Psoas muscle (tissue), 8 donors: ENCODE measurements around the gene CXCL12. TPM values are rescaled to one million over a fixed set of nuclear protein-coding genes. Genes with fewer than 3 reads are reported as not detected.

Experiments
- ATAC-seq, 4 donors: fragments of 200-7000 bp; cut with Tn5 transposase; one replicate each; pipeline ENCODE4 v1.9.1; 2020; ENCODE audit warnings: moderate library complexity in 3 of 4, mild to moderate bottlenecking in 2 of 4
- DNase-seq, 2 donors: peaks; one replicate each; pipeline ENCODE4 v3.0.0-alpha.2; 2020
- H3K27ac ChIP-seq: fragments of 200-600 bp; one replicate; pipeline ENCODE4 v1.8.0; 2022
- H3K27me3 ChIP-seq, 3 donors: fragments of 200-600 bp in 1 of 3; one replicate each; pipeline versions ENCODE4 v1.6.1 to v1.8.0; 2013 to 2022; ENCODE audit warnings: low read length in 2 of 3, mild to moderate bottlenecking in 2 of 3, moderate library complexity in 1 of 3; ENCODE audit not compliant: insufficient read depth in 3 of 3
- H3K36me3 ChIP-seq, 2 donors: fragments of 200-600 bp in 1 of 2; one replicate each; pipeline versions ENCODE4 v1.6.1 to v1.8.0; 2013 to 2022; ENCODE audit warnings: low read depth in 1 of 2, mild to moderate bottlenecking in 1 of 2, moderate library complexity in 1 of 2; ENCODE audit not compliant: insufficient read depth in 1 of 2
- H3K4me1 ChIP-seq: fragments of 200-600 bp; one replicate; pipeline ENCODE4 v1.8.0; 2022
- H3K4me3 ChIP-seq: fragments of 200-600 bp; one replicate; pipeline ENCODE4 v1.8.0; 2022; ENCODE audit warnings: mild to moderate bottlenecking
- H3K9me3 ChIP-seq: fragments of 200-600 bp; one replicate; pipeline ENCODE4 v1.8.0; 2022
- WGBS, 3 donors: extraction: QIAGEN DNeasy Blood & Tissue Kit; methylation state at CpG; one replicate each; pipeline versions ENCODE4 v1.1.6 to v1.1.7; 2013; 5-methylcytosine and 5-hydroxymethylcytosine counted together
- intact Hi-C, 2 donors: fragments of 100-400 bp; cut with DNase I; formaldehyde crosslinking; loops; one replicate each; pipeline versions ENCODE4 v1.11.0 to v1.14.2; 2022
- long read RNA-seq, 2 donors: library from polyadenylated mRNA; unstranded; transcript quantifications; one replicate each; pipeline ENCODE4 v2.0.0, GENCODE V29; 2021
- polyA plus RNA-seq, 3 donors: library from polyadenylated mRNA; stranded (reverse); fragments of 200-250 nt; gene quantifications; one replicate each; pipeline ENCODE4 v1.2.3, GENCODE V29; 2013
- total RNA-seq, 4 donors: library from RNA; stranded (reverse); fragmentation: NEBNext Ultra II Directional in 2 of 4; extraction: Animal tissue kit (Norgen Biotek cat#: 25700) in 2 of 4; gene quantifications; one replicate each; pipeline versions ENCODE4 v1.2.1 to v1.2.4, GENCODE V29; 2021 to 2023
- TF ChIP-seq, protein P1 (sequence below): fragments of 200-600 bp; IDR thresholded peaks from one replicate; pipeline ENCODE4 v1.8.0; 2022; ENCODE audit warnings: antibody characterized with exemption
- donor health status: healthy with polysubstance abuse.
- donor health status: DM: no; HTN: no; CAD: no; lungs with moderate emphysema.
- donor health status: Bipolar disorder and iron deficiency.
- donor health status: healthy.
- donor health status: DM: yes; HTN: yes; CAD: no.
- donor health status: DM: no; HTN: no; CAD: no.
- donor health status: DM: no; HTN: no; CAD: no.
- donor health status: DM: yes; HTN: yes; CAD: no.

The CXCL12 gene
- total RNA-seq (10 to 100 TPM; 24.4 to 84.4 (median 64.9) TPM), polyA plus RNA-seq (10 to 100 TPM; 16.1 to 40.4 (median 23.6) TPM)
- long read RNA-seq, donor 1, transcript CXCL12-201 (3 exons, 1,857 nt) = major isoform, 10 of 27 reads
- long read RNA-seq, donor 1, partial matches to known transcripts = 1 of 27 reads
- long read RNA-seq, donor 1, other reads (novel, unspliced or antisense) = 12 of 27 reads
- long read RNA-seq, donor 2, partial matches to known transcripts = 1 of 16 reads
- long read RNA-seq, donor 2, other reads (novel, unspliced or antisense) = 11 of 16 reads

- TF ChIP-seq, protein P1, sequence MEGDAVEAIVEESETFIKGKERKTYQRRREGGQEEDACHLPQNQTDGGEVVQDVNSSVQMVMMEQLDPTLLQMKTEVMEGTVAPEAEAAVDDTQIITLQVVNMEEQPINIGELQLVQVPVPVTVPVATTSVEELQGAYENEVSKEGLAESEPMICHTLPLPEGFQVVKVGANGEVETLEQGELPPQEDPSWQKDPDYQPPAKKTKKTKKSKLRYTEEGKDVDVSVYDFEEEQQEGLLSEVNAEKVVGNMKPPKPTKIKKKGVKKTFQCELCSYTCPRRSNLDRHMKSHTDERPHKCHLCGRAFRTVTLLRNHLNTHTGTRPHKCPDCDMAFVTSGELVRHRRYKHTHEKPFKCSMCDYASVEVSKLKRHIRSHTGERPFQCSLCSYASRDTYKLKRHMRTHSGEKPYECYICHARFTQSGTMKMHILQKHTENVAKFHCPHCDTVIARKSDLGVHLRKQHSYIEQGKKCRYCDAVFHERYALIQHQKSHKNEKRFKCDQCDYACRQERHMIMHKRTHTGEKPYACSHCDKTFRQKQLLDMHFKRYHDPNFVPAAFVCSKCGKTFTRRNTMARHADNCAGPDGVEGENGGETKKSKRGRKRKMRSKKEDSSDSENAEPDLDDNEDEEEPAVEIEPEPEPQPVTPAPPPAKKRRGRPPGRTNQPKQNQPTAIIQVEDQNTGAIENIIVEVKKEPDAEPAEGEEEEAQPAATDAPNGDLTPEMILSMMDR = no peak
- Histone ChIP-seq H3K36me3 (no peaks in the 10 kb centered on the region), H3K4me3 (peak within 1 kb of the TSS; percentile 74), H3K27ac (peak within 1 kb of the TSS; percentile 86), H3K9me3 (no peaks in the 10 kb centered on the region), H3K4me1 (peaks cover 40% of the 10 kb centered on the region), H3K27me3 (no peaks in the 10 kb centered on the region)
- intact Hi-C loops = loop anchor here (1.0 to 5.0 kb wide), 6 partner anchors 50 to 713 kb away; no protein-coding TSS in a partner anchor
- ATAC-seq (peak; percentile 2 to 26 (median 4)), DNase-seq (peak in 1 of 2 donors; percentile 66)
- 29 to 52% (median 51%) methylated on average over 37 to 74 of the region's 75 CpGs for WGBS, 3 donors
Measured at GRCh38 chr10:44385026-44385695, at the start of gene CXCL12. Gene CXCL12, minus strand, starts transcription at chr10:44385097. Its CDS starts 92 bp downstream, at chr10:44385005.

DNA sequence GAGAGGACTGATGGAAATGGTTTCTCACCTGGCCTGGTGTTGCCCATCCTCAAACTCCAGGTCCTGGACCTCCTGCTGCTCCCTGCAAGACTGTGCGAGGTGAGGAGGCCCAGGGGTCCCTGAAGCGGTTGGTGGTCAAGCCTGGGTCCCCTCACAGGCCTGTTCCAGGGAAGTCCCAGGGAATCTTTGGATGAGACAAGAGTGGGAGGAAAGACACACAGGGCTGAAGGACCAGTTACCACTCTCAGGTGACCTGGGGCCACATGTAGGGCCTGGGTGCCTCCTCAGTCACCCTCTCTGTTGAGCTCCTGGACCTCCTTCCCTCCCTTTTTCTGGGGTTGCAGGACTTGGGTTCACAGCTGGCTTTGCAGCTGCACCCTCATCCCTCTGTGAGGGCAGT, 42.6 kb upstream of the CXCL12 start:
- TF ChIP-seq, protein P1 = no peak
- H3K36me3 ChIP-seq = no peaks in the 10 kb centered on the region
- WGBS, 3 donors = 96 to 98% (median 97%) methylated on average over 2 of the region's 2 CpGs
- no peak for DNase-seq
- no peaks in the 10 kb centered on the region for H3K4me1 ChIP-seq
- intact Hi-C loops = no loop called here
- peaks cover 6% of the 10 kb centered on the region for H3K9me3 ChIP-seq
- ATAC-seq = no peak
- no peaks in the 10 kb centered on the region for H3K27me3 ChIP-seq
- H3K27ac ChIP-seq = no peak overlapping the region
- no peak overlapping the region for H3K4me3 ChIP-seq

DNA sequence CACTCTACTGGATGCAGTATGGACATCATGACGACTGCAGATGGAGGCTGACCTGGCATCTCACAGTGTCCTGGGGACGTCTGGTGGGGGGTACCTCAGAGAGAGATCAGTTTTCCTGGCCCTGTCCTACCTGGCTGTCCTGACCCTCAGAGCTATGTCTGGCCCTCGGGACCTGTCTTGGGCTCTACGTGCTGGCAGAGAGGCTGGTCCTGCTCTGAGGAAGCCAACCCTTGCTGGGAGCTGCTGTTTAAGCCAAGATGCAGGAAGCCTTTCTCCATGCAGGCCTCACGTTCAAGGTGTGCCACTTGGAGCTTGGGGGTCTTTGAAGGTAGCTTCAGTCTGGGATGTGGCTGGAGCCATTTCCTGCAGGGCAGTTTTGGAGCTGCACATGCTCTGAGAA, 42.1 kb upstream of the CXCL12 start:
- ATAC-seq = no peak
- TF ChIP-seq, protein P1 = no peak
- intact Hi-C loops = no loop called here
- H3K9me3 ChIP-seq = peaks cover 6% of the 10 kb centered on the region
- no peaks in the 10 kb centered on the region for H3K27me3 ChIP-seq
- H3K4me3 ChIP-seq = no peak overlapping the region
- DNase-seq = no peak
- 79 to 83% (median 83%) methylated on average over 5 of the region's 5 CpGs for WGBS, 3 donors
- H3K36me3 ChIP-seq = no peaks in the 10 kb centered on the region
- H3K27ac ChIP-seq = no peak overlapping the region
- no peaks in the 10 kb centered on the region for H3K4me1 ChIP-seq

DNA sequence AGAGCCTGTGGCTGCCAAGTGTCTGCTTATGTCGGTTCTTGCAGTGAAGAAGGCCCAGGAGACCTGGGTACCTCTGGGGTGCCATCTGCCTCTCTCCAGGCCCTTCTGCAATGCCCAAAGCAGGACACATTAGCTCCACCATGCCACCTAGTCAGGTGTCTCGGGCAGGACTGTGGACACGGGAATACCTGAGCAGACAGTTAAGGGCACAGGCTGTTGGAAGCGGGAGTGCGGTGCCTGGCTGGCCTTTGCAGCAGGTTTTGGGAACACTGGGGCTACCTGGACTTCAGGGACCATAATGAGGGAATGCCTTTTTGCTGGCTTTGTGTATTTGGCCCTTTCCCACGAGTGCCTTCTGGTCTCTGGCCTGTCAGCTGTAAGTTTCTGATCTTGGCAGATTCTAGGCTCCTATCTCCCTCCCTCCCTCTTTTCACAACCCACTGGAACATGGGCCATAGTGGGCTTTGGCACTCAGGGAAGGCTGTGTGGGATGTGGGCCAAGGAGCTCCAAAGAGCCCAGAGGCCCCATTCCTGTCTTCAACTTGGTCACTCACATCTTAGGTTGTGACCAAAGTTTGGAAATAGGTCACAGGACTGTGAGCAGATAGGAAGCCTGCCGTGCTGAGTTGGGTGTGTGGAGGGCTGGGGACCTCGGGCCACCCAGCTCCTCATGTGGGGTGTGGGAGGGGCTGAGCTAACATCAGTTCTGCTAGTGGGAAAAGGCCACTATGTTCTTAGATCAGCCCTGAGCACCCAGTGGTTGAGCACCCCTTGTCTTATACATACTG, 41.5 kb upstream of the CXCL12 start:
- H3K9me3 ChIP-seq = peaks cover 6% of the 10 kb centered on the region
- DNase-seq (no peak), ATAC-seq (no peak)
- no peaks in the 10 kb centered on the region for H3K36me3 ChIP-seq
- H3K27ac ChIP-seq = no peak overlapping the region
- no peak overlapping the region for H3K4me3 ChIP-seq
- 66 to 79% (median 70%) methylated on average over 8 of the region's 8 CpGs for WGBS, 3 donors
- TF ChIP-seq, protein P1 = no peak
- no peaks in the 10 kb centered on the region for H3K27me3 ChIP-seq
- intact Hi-C loops = no loop called here
- H3K4me1 ChIP-seq = no peaks in the 10 kb centered on the region
